GM19372 (cell line): Measurements from ENCODE around the gene KLRC4.
"Not testable (repeated sequence)": the region's sequence is repeated elsewhere in the genome, so short reads cannot be mapped to it uniquely, and the experiment has no call there.

ENCODE experiments used
- ATAC-seq: cut with Tn5 transposase; IDR thresholded peaks from one replicate; pipeline ENCODE4 v1.9.1; 2021; ENCODE audit warnings: mild to moderate bottlenecking, low read depth, moderate library complexity; ENCODE audit not compliant: unreplicated experiment

The KLRC4 gene

DNA sequence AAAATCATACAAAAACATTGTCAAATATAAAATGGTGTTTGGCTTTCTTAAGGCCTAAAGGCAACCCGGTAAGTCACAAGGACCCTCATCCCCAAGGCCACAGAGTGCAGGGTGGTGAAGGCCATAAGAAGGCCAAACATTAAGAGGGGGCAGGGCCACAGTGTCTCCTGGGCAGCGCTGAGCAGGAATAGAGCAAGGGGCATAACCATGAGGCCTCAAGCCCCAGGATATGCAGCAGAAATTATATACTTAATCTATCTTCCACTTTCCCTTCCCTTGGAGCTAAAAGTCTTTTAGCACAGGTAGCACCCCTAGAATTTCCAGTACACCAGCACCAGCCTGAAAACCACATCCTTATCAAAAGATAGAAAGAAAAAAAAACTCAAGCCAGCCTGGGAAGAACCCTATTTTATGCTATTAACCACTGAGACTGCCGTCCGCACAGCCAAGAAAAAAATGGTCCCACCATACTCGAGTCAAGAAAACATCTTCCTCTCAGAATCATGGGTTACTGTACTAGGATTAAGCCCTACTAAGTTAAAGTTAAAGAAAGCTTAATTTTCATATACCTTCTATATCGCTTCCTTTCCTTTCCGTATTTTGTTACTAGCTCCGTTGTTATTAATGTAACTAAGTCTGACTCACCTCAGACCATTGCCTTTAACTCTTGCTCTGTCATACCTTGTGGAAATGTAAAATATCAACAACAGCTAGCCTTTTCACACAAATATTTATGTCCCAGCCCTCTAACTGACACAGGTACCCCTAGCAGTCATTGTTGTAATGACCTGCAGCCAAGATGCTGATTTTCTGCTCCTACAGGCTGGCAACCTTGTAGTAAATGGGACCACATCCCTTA lies 39.8 kb downstream of the KLRC4 start:
- no peak for ATAC-seq

DNA sequence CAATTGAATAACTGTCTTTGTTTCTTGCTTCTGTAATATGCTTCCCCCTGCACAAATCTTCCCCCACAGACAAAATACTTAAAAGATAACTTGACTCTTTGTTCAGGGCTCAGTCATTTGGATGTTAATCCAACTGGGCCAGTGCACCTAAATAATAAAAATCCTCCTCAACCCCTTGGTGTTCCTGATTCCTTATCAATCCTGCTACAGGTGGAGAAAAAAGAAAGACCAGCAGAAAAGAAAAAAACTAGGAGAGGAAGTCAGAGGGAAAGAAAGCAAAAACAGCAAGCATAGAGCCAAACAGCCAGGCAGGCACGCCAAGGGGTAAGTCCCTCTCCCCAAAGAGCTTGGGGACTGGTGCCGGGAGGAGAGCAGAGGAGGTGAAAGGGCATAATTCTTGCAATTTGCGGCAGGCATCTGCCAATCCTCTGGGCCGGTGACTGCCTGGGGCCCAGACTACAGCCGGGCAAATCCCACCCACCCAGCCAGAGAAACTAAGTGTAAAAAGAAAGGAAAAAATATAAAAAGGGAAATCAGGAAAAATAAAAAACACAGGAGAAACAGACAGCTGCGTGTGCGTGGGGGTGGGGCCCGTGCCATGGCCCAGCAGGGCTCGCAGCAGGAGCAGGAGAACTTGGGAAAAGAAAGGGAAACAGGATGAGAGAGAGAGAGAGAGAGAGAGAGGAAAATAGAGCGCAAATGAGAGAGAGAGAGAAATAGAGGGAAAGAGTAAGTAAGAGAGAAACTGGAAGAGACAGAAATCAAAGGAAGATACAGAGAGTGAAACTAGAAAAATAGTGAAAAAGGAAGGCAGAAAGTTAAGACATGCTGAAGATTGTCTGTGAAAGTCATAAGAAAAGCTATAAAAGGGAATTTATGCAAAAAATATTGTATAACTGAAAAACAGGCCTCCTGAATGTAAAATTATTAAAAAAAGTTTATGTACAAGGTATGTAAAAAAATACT lies 41.1 kb downstream of the KLRC4 start:
- no peak for ATAC-seq

DNA sequence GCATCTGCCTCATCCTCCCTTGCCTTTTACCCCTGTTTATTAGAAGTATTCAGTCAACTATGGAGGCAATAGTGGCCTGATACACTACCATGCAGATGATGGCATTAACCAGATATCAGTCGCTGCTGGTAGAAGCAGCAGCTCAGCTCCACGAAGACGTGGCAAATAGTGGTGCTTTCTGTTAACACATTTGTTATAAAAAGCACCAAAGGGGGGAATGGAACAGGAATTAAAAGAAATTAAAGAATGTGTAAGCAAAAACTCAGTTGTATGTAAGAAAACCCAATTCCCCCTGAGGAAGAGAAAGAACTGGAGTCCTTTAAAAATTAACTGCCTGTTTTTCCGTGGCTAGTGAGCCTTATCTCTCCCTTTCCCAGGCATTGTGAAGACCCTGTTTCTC lies 41.8 kb downstream of the KLRC4 start:
- not testable (repeated sequence) for ATAC-seq

DNA sequence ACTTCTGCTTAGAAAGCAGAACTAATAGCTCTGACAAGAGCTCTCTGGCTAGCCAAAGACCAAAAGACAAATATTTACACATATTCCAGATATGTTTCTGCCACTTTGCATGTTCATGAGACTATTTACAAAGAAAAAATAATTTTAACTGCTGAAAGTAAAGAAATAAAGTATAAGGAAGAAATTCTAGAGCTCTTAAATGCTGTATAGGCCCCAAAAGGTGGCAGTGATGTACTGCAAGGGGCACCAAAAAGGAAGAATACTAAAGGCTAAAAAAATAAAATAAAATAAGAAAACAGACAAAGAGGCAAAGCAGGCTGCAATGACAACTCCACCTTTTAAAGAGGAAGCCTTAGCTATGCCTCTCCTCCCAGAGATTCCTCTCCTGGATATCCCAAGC lies 42.7 kb downstream of the KLRC4 start:
- ATAC-seq: no peak

DNA sequence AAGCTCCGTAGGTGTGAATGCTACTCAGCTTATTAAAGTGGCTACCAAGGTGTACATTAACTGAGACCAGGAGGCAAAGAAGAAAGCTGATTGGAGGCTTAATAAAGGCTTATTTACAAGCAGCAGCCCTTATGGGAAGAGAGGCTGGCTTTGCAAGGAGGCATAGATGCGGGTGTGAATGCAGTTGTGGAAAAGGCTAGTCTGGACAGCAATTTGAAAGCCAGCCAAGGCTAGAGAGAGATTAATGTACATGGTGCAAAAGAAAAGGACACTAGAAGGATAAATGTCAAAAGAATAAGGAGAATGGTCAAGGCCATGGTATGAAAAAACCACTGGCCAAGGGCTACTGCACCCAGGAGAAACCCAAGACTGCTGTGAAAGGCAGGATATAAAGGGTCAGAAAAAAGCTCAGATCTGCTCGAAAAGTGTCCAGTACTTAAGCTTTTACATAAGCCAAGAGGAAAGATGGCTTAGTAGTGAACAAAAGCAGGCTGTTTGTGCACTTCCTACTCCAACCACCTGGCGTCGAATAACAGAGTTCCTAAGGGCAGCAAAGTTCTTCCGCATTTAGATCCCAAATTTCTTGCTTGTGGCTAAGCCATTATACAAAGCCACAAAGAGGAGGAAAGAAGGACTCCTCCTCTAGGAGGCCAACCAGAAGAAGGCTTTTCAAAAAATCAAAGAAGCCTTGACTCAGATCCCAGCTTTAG lies 43.7 kb downstream of the KLRC4 start:
- no peak for ATAC-seq

DNA sequence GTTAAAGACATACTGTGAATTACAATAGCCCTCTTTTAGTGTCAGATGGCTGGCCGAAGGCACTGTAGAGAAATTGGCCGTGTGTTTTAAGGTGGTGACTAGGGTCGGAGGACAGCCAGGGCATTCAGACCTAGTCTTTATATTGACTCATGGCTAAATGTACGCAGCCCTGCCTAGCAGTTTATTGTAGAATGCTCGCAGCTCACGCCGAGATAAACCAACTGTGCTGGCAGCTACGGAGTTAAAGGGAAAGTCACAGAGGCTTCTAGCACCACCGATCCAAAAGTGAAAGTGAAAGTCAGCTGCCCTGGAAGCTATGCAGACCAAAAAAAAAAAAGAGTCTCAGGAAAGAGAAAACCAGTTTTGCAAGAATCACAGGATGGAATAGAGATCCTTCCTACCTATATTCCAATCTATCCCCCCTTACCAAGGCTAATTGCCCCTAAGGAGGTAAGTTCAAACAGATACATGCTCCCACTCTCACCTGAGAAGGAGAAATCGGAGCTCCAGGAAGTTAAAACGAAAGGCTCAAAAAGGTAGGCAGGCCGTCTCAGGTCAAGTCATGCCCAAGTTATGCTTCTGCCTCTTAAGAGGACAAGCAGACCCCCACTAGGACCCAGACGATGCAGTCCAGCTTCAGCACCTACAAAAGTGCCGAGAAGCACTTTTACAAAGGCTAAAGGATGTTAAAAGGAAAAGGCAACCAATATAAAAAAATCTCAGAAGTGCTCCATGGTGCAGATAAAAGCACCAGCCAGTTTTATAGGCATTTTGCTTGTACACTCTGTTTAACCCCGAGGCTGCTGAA lies 44.5 kb downstream of the KLRC4 start:
- peak; percentile 47 for ATAC-seq

DNA sequence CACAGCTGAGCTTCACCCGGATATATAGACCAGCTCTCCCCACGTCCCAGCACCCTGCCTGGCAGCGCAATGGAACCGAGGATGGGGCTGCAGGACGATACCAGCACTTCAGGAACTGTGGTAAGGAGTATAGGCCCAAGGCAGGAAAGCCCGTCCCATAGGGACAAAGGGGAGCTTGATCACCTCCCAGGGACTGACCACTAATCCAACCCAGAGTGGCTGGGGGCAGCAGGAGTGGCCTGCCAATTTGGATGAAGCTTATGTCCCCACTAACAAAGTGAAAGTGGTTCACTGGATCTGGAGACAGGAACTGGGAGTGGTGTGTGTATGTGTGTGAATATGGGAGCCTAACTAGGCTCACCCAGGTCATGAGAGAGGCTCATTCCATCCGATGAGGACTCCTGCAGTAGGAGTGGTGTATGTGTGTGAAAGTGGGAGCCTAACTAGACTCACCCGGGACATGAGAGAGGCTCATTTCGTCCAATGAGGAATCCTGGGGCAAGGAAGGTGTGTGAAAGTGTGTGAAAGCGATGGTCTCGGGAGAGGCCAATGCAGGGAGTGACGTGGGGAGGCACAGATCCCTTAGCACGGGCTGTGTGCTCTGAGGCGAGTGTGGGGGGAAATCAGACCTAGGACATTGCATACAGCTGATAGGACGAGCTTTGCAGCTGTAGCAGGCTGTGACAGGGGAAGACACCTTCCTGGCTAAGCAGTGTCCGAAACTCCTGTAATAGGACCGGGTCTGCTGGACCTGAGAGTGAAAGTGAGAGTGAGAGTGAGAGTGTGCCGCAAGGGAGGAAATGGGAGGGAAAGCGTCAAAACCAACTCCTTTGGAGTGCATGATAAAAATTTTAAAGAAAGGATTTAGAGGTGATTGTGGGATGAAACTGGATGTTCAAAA lies 45.4 kb downstream of the KLRC4 start:
- ATAC-seq: peak; percentile 65

DNA sequence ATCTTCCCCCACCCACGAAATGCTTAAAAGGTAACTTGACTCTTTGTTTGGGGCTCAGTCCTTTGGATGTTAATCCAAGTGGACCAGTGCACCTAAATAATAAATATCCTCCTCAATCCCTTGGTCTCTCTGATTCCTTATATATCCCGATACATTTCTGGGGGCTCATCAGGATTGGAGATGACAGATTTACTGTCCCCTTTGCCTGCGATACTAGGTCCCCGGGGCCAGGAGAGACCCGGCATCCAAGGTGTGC lies 46.0 kb downstream of the KLRC4 start:
- no peak for ATAC-seq

DNA sequence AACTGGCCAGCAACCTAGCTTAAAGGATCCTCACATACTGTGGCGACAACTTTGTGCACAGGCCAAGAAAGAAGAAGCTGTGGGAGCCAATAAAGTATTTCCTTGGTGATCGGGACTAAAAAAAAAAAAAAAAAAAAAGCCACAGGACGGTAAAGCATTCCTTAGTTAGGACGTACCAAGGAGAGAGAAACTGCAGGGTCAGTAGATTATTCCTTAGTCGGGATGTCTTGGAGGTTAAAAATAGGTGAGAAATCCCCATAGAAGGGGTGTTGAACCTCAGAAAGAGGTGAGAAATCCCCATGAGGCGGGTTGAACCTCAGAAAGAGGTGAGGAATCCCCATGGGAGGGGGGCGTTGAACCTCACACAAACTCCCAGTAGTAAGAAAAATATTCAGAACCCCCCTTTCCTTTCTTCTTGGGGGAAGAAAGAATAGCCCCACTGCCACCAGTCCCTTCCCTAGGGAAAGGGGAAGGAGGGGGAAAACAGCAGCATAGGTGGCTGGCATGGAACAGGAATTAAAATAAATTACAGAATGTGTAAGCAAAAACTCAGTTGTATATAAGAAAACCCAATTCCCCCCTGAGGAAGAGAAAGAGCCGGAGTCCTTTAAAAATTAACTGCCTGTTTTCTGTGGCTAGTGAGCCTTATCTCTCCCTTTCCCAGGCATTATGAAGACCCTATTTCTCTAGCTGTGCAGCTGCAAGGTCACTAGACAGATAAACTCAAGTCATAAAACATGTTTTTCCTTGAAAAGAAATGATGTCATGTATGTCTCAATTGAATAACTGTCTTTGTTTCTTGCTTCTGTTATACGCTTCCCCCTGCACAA lies 46.5 kb downstream of the KLRC4 start:
- ATAC-seq: no peak

DNA sequence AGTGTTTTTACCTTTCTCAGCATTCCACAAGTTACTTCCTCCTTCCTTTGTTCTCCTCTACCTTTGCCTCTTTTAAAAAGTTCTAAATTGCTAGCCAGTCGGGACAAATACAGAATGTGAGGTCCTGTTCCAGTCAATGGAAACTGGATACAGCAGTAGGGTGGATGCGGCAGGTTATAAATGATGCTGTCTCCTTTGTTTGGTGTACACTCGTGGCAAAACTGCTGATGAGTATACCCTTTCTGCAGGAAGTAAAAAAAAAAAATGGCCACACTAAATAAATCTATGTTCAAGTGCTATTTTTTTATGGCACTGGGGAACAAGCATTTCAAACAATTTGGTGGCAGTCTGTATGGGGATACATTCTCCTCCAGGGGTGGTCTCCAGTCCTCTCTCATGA lies 47.2 kb downstream of the KLRC4 start:
- no peak for ATAC-seq

DNA sequence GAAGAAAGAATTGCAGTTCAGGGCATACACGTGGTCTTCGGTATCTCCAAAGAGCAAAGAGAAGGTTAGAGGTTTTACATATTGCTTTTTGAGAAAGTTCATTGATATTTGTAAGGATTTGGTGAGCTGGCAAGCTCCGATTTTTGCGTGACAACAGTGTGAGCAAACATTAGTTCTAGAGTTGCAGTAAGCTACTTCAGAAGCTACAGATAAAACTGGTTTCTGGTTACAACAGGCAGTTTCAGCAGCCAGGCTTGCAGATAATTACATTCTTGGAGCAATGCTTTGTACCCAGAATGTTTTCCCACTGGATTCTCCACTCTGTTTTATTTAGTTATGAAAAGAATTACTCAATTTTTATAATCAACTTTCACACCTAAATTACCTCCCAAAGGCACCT lies 47.9 kb downstream of the KLRC4 start:
- no peak for ATAC-seq

DNA sequence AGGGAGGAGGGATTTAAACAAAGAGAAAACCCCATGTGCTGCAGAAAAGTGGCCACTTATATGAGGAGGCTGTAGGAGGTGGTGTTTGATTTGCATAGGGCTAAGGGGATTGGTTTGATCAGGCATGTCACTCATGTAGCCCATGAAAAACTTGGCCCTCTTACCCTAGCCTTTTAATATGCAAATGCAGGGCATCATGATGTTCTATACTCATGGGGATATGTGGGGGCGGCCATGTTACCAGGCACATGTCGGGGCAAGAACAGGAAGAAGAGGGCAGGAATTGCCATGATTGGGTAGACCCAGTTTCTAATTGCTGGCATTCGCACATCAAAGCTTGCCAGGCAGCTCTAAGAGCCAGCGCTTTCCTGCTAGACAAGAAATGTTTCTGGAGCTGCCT lies 48.5 kb downstream of the KLRC4 start:
- no peak for ATAC-seq

DNA sequence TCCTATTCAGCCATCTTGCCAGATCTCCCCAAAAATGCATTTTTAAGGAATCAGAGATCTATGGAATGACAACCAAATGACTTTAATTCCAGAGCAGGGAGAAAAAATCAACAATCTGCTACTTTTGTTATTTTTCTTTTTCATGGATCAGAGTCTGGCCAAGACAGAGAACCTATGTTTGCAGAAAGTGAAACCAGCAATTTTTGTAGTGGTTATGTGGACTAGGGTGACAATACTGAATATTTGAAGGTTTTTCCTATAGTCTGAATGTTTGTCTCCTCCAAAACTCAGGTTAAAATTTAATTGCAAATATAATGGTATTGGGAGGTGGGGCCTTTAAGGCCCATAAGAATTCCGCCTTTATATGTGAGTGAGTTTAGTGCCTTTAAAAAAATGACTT lies 50.6 kb downstream of the KLRC4 start:
- no peak for ATAC-seq

DNA sequence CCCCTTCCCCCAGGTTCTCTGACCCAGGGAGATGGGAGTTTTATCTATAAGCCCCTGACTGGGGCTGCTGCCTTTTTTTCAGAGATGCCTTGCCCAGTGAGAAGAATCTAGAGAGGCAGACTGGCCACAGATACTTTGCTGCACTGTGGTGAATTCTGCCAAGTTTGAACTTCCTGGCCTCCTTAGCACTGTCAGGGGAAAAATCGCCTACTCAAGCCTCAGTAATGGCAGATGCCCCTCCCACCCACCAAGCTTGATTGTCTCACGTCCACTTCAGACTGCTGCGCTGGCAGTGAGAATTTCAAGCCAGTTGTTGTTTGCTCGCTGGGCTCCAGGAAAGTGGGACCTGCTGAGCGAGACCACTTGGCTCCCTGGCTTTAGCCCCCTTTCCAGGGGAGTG lies 51.4 kb downstream of the KLRC4 start:
- ATAC-seq: no peak
